Osteocyte (in vitro differentiated cells): ENCODE data around the gene ACTL6B. TPM values are rescaled to one million over a fixed set of nuclear protein-coding genes. Genes with fewer than 3 reads are reported as not detected.
"Not testable (repeated sequence)": the region's sequence is repeated elsewhere in the genome, so short reads cannot be mapped to it uniquely, and the experiment has no call there.

Experiments
- DNase-seq: peaks from one replicate; pipeline ENCODE4 v3.0.0; 2021; ENCODE audit warnings: mixed read lengths; ENCODE audit not compliant: unreplicated experiment; ENCODE audit errors: extremely low spot score
- H3K27ac Mint-ChIP-seq: one replicate; pipeline ENCODE4 v1.8.0; 2021; ENCODE audit warnings: mild to moderate bottlenecking, mixed read lengths; ENCODE audit not compliant: unreplicated experiment
- H3K27me3 Mint-ChIP-seq: one replicate; pipeline ENCODE4 v1.8.0; 2021; ENCODE audit warnings: mixed read lengths; ENCODE audit not compliant: unreplicated experiment
- H3K36me3 Mint-ChIP-seq: one replicate; pipeline ENCODE4 v1.8.0; 2021; ENCODE audit warnings: mixed read lengths; ENCODE audit not compliant: unreplicated experiment
- H3K4me1 Mint-ChIP-seq: one replicate; pipeline ENCODE4 v1.8.0; 2021; ENCODE audit warnings: mixed read lengths; ENCODE audit not compliant: unreplicated experiment
- H3K4me3 Mint-ChIP-seq: one replicate; pipeline ENCODE4 v1.8.0; 2021; ENCODE audit warnings: mild to moderate bottlenecking, moderate library complexity, mixed read lengths; ENCODE audit not compliant: unreplicated experiment
- H3K9me3 Mint-ChIP-seq: one replicate; pipeline ENCODE4 v1.8.0; 2021; ENCODE audit warnings: mixed read lengths; ENCODE audit not compliant: unreplicated experiment
- CTCF ChIP-seq: fragments of 200-600 bp; sonication (generic); IDR thresholded peaks from 2 replicates; pipeline ENCODE4 v1.5.0; 2021; ENCODE audit warnings: antibody characterized with exemption, mild to moderate bottlenecking, moderate library complexity
- total RNA-seq: library from RNA; stranded (reverse); gene quantifications from 2 replicates; pipeline ENCODE4 v1.2.1, GENCODE V29; 2021

ACTL6B gene
- total RNA-seq, 1 donor from 2014 or later, result not detected

GRCh38 chr7:100670074-100670473 lies 13.8 kb upstream of the ACTL6B start:
- peaks cover 5% of the 10 kb centered on the region for H3K4me1 Mint-ChIP-seq
- H3K4me3 Mint-ChIP-seq, result no peak overlapping the region
- H3K27me3 Mint-ChIP-seq, result peaks cover 30% of the 10 kb centered on the region
- no peak for DNase-seq
- H3K36me3 Mint-ChIP-seq, result no peaks in the 10 kb centered on the region
- no peak overlapping the region for H3K27ac Mint-ChIP-seq
- TF ChIP-seq CTCF, result no peak
- H3K9me3 Mint-ChIP-seq, result no peaks in the 10 kb centered on the region

- not testable (repeated sequence) for H3K9me3 Mint-ChIP-seq, H3K4me1 Mint-ChIP-seq, H3K4me3 Mint-ChIP-seq, H3K27ac Mint-ChIP-seq, DNase-seq, H3K36me3 Mint-ChIP-seq
- peaks cover 30% of the 10 kb centered on the region for H3K27me3 Mint-ChIP-seq
Observed at GRCh38 chr7:100669106-100669505, 12.9 kb upstream of the ACTL6B start.

- Mint-ChIP-seq H3K27me3 (peaks cover 30% of the 10 kb centered on the region), H3K9me3 (no peaks in the 10 kb centered on the region), H3K4me3 (no peak overlapping the region), H3K27ac (no peak overlapping the region), H3K4me1 (peaks cover 4% of the 10 kb centered on the region), H3K36me3 (no peaks in the 10 kb centered on the region)
- TF ChIP-seq CTCF, result no peak
- no peak for DNase-seq
Observed at GRCh38 chr7:100668069-100668449, 11.8 kb upstream of the ACTL6B start.

- no peaks in the 10 kb centered on the region for H3K36me3 Mint-ChIP-seq
- no peak for DNase-seq
- no peak overlapping the region for H3K27ac Mint-ChIP-seq
- H3K27me3 Mint-ChIP-seq, result peaks cover 30% of the 10 kb centered on the region
- no peaks in the 10 kb centered on the region for H3K9me3 Mint-ChIP-seq
- TF ChIP-seq CTCF, result no peak
- H3K4me3 Mint-ChIP-seq, result no peak overlapping the region
- peaks cover 1% of the 10 kb centered on the region for H3K4me1 Mint-ChIP-seq
Observed at GRCh38 chr7:100667331-100668068, 11.3 kb upstream of the ACTL6B start.

- Mint-ChIP-seq H3K4me3 (no peak overlapping the region), H3K27me3 (peaks cover 28% of the 10 kb centered on the region), H3K9me3 (no peaks in the 10 kb centered on the region), H3K27ac (no peak overlapping the region), H3K36me3 (no peaks in the 10 kb centered on the region), H3K4me1 (no peaks in the 10 kb centered on the region)
- no peak for DNase-seq
- no peak for TF ChIP-seq CTCF
Observed at GRCh38 chr7:100665168-100665726, 9.0 kb upstream of the ACTL6B start.

- H3K27me3 Mint-ChIP-seq, result peaks cover 19% of the 10 kb centered on the region
- not testable (repeated sequence) for H3K27ac Mint-ChIP-seq, H3K9me3 Mint-ChIP-seq, H3K4me1 Mint-ChIP-seq, DNase-seq, H3K4me3 Mint-ChIP-seq, H3K36me3 Mint-ChIP-seq
Observed at GRCh38 chr7:100662194-100662776, 6.0 kb upstream of the ACTL6B start.
